HG03039 (cell line): ENCODE data around the gene CDH13.
A peak's percentile ranks its signal among the peaks of the same experiment; 100 is the strongest.

Source experiments
- ATAC-seq: cut with Tn5 transposase; IDR thresholded peaks from one replicate; pipeline ENCODE4 v1.9.1; 2021; ENCODE audit warnings: mild to moderate bottlenecking, moderate library complexity; ENCODE audit not compliant: unreplicated experiment

Gene CDH13

DNA sequence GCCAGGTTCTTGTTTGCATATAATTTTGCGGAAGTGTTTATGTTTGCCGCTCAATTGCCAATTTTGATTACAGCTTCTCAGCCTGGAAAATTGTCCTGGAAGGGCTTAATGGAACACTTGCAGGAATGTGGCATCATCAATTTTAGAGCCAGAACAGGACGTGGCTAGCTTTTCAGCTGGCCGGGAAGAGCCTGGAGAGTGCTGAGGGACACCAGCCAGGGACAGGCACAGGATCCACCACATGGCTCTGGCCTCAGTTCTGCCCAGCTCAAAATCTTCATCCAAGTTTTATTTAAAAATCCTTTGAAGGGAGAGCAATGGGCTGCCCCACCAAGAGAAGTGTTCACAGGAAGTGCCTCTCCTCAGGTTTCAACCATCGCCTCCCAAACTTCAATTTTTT lies 893.8 kb downstream of the CDH13 start:
- no peak for ATAC-seq

DNA sequence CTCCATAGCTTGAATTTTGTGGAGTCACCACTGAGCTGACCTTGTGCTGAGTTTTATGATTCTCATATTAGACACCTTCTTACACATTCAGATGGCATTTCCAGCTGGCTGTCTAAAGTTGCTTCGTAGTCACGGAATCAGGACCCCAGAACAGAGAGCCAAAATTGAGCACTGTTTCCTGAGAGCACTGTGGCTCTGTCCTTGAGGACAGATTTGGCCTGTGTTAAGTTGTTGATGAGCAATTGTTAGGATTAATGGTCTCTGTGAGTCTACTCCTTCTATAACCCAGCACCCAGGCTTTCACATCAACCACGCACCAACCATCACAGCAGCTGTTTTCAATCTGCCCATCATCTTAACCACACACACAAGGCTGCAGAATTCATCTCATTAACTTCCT lies 903.5 kb downstream of the CDH13 start:
- no peak for ATAC-seq

- no peak for ATAC-seq
Observed at GRCh38 chr16:83532634-83533033, 905.9 kb downstream of the CDH13 start.

GRCh38 chr16:83533193-83533592 lies 906.4 kb downstream of the CDH13 start:
- ATAC-seq = no peak

DNA sequence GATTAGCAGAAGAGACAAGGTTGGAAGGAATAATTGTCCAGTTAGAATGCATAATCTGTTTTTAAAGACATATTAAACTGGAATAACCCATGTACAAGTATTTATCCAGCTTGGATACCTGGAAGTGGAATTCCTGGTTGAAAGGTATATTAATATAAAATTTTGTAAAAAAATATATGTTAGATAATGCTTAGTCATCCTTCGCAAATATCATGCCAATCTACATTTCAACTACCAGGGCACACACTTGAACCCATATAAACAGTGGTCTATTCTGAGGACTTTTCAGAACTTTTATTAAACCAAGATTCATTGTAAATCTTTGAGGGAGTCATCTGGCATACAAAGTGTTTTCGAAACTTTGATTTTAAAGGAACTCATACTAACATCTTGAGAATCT lies 911.9 kb downstream of the CDH13 start:
- no peak for ATAC-seq

- ATAC-seq = no peak
Observed at GRCh38 chr16:83539736-83540490, 913.1 kb downstream of the CDH13 start.

- ATAC-seq = no peak
Observed at GRCh38 chr16:83541231-83541630, 914.5 kb downstream of the CDH13 start.

DNA sequence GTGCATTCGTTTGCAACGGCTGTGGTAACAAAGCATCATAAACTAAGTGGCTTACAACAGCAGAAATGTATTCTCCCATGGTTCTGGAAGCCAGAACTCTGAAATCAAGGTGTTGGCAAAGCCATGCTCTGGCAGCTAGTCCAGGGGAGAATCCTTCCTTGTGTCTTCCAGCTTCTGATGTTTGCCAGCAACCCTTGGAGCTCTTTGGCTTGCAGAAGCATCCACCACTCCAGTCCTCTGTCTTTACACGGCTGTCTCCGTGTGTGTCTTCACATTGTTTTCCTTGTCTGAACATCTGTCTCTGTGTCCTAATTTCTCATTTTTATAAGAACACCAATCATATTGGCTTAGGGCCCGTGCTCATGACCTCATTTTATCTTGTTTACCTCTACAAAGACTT lies 915.7 kb downstream of the CDH13 start:
- ATAC-seq = no peak

GRCh38 chr16:83549316-83550182 lies 922.8 kb downstream of the CDH13 start:
- ATAC-seq = no peak

DNA sequence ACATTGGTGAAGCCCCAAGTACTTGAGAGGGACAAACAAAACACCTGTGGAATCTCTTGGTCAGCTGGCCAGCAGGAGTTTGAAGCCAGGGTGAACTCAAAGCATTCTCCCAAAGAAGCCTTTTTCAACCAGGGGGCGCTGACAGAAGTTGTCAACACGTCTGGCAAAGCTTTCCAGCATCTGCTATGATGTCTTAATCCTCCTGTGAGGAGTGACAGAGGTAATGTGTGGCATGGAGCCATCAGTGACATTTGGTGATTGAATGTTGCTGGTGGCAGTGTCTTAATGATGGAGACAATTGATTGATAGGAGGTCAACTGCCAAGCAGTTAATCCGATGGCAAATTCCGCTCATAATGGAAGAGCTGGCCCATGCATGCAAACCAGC lies 923.4 kb downstream of the CDH13 start:
- no peak for ATAC-seq

DNA sequence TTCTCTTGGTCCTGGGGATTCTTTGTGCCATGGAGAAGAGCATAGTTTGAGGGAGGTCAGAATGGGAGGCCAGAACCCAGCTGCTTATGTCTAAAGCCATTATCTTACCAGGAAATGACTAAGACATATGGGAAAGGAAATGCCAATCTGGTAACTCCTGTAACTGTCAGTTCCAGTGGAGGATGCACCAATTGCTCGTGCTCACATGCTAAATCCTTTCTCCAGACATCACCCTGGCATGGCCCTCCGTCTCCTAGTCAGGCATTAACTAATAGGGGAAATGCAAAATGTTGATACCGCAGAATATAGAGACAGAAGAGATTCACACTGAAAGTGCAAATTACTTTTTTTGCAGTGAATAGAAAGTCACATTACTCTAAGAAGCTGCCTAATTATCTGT lies 925.5 kb downstream of the CDH13 start:
- ATAC-seq = no peak

GRCh38 chr16:83552930-83553329 lies 926.2 kb downstream of the CDH13 start:
- ATAC-seq = no peak

DNA sequence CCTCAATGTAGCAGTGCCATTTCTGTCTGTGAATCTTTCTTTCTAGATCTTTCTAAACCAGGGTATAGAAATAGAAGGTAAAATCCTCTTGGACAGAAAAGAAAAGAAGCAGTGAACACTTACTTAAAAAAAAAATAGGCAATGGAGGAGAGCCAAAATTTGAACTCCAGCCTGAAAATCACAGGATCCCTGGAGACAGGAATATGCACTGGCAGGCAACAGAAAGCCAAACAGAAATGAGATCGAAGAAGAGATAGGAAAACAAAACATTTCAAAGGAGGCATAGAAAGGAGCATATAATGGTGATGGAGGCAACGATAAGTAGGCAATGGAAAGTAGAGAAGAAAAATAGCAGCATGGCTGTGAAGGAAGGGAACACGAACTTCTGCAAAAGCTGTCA lies 927.3 kb downstream of the CDH13 start:
- ATAC-seq = no peak

DNA sequence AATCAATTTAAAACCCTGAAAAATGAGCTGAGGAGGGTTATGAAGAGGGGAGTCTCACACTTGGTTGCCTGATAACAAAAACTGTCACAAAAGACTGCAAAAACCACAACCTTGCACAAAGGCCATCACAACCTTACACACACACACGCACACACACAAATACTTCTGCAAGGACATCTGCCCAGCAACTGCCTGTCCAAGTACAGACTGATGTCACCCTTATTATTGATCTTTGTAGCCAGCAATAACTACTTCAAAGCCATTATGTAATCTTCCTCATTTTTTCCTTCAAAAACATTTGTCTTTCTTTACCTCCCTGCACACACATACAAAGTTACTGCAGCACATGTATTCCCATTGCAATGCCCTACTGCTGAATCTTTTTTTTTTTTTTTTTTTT lies 927.8 kb downstream of the CDH13 start:
- no peak for ATAC-seq

DNA sequence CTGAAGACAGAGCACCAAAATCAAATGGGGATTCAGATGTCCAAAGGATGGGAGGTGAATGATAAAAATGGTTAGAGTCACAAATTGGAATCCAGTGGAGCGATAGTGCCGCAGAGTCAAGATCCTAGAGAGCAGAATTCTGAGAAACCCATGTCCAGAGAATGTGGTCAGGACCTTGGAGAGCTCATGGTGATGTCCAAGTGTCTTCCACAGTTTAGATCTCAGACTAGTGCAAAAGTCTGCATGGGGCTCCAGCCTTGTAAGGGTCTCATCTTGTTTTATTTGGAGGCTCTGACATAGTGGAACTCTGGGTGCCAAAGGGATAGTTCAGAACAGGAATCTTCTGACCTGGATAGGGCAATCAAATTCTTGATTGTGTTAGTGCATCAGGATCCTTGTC lies 935.1 kb downstream of the CDH13 start:
- no peak for ATAC-seq

DNA sequence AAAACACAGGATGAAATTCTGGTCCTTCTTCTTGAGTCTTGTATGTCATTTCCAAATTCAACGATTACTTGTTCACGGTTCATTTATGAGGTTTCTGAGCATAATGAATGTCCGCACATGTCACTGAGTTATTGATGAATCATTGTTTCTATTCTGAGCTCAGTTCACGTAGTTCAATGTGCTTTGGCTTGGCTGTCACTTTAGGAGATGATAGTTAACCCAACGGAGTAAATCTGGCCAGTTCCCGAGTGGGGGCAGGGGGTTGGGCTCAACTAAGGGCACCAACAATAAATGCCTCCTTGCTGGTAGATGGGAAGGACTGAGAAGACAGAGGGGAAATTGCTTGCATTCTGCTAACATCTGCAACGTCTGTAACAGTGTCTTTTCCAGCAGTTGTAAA lies 941.6 kb downstream of the CDH13 start:
- ATAC-seq = no peak

- no peak for ATAC-seq
Observed at GRCh38 chr16:83574388-83574787, 947.6 kb downstream of the CDH13 start.

- ATAC-seq = no peak
Observed at GRCh38 chr16:83577078-83577745, 950.4 kb downstream of the CDH13 start.

- ATAC-seq = no peak
Observed at GRCh38 chr16:83578171-83578570, 951.4 kb downstream of the CDH13 start.

GRCh38 chr16:83579027-83579426 lies 952.3 kb downstream of the CDH13 start:
- ATAC-seq = no peak

DNA sequence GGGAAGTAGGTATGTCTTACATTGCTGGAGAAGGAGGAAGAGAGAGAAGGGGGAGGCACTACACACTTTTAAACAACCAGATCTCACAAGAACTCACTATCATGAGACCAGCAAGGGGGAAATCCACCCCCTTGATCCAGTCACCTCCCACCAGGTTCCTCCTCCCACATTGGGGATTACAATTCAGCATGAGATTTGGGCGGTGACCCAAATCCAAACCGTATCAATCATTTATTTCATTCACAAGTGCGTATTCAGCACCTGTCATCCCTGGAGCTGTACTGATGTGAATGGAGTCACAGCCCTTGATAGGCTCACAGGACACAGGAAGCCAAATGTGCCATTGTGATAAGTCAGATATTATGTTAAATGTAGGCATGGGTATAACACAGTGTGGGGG lies 952.7 kb downstream of the CDH13 start:
- no peak for ATAC-seq

- peak; percentile 62 for ATAC-seq
Observed at GRCh38 chr16:83581082-83581481, 954.3 kb downstream of the CDH13 start.
